H1 (cell line): ENCODE data around the gene SLAMF1. TPM values are rescaled to one million over a fixed set of nuclear protein-coding genes. Genes with fewer than 3 reads are reported as not detected.

Experiments
- CTCF ChIA-PET: fragments of 300-600 bp; sonication (Branson Sonifier 250); formaldehyde crosslinking; loops from one replicate; lab custom pipeline; 2021; ENCODE audit not compliant: partially characterized antibody; lab: Charles Lee
- POLR2A ChIA-PET: fragments of 300-600 bp; sonication (Branson Sonifier 250); formaldehyde crosslinking; loops from one replicate; lab custom pipeline; 2021; ENCODE audit warnings: inconsistent platforms; ENCODE audit not compliant: partially characterized antibody; lab: Charles Lee
- DNase-seq, 2 experiments: peaks; one replicate each; pipeline versions ENCODE4 v3.0.0 to v3.0.0-alpha.2; 2010 to 2022; ENCODE audit warnings: low spot score in 2 of 2, low read depth in 1 of 2, mixed read lengths in 1 of 2
- FAIRE-seq: peaks from 2 replicates; lab custom pipeline; 2011; peaks lifted over from hg19 to GRCh38; lab: Jason Lieb, UNC
- H2AFZ ChIP-seq: 2 replicates; pipeline ENCODE4 v1.8.1; 2012; ENCODE audit warnings: low read length, inconsistent platforms
- H2AK5ac ChIP-seq: 2 replicates; pipeline ENCODE4 v1.6.1; 2013; ENCODE audit warnings: low read depth, low read length
- H2BK120ac ChIP-seq: replicated peaks from 2 replicates; pipeline ENCODE3; 2013; ENCODE audit warnings: low read depth, low read length, inconsistent platforms
- H2BK12ac ChIP-seq: 2 replicates; pipeline ENCODE4 v1.6.1; 2013; ENCODE audit warnings: low read depth, low read length
- H2BK15ac ChIP-seq: 2 replicates; pipeline ENCODE4 v1.6.1; 2013; ENCODE audit warnings: low read length
- H2BK20ac ChIP-seq: 2 replicates; pipeline ENCODE4 v1.6.1; 2013; ENCODE audit warnings: low read length
- H2BK5ac ChIP-seq: 2 replicates; pipeline ENCODE4 v1.6.1; 2013; ENCODE audit warnings: low read depth, low read length
- H3K14ac ChIP-seq: 2 replicates; pipeline ENCODE4 v1.6.1; 2013; ENCODE audit warnings: inconsistent platforms; ENCODE audit not compliant: insufficient read length
- H3K18ac ChIP-seq: 2 replicates; pipeline ENCODE4 v1.6.1; 2013; ENCODE audit warnings: low read length; ENCODE audit errors: extremely low read depth
- H3K23ac ChIP-seq: 2 replicates; pipeline ENCODE4 v1.6.1; 2013; ENCODE audit warnings: inconsistent platforms; ENCODE audit not compliant: insufficient read length
- H3K23me2 ChIP-seq: 2 replicates; pipeline ENCODE4 v1.6.1; 2013; ENCODE audit warnings: low read depth, low read length
- H3K27ac ChIP-seq: 2 replicates; pipeline ENCODE4 v1.6.1; 2011; ENCODE audit warnings: low read depth, low read length, inconsistent platforms
- H3K27me3 ChIP-seq, 4 experiments: replicated peaks in 1 of 4; 1 replicate in 1 of 4; 2 replicates in 3 of 4; pipeline versions ENCODE4 v1.6.1 to v1.8.1; 2011 to 2013; ENCODE audit warnings: low read length in 3 of 4, mild to moderate bottlenecking in 3 of 4, inconsistent platforms in 2 of 4, mixed read lengths in 2 of 4, moderate library complexity in 1 of 4; ENCODE audit not compliant: control insufficient read depth in 3 of 4, insufficient read depth in 3 of 4; ENCODE audit errors: extremely low read depth in 1 of 4
- H3K36me3 ChIP-seq, 4 experiments: 2 replicates each; pipeline versions ENCODE4 v1.6.1 to v1.8.1; 2011 to 2013; ENCODE audit warnings: mild to moderate bottlenecking in 4 of 4, low read length in 3 of 4, moderate library complexity in 2 of 4, control low read depth in 1 of 4, inconsistent platforms in 1 of 4; ENCODE audit not compliant: insufficient read depth in 4 of 4, control insufficient read depth in 2 of 4
- H3K4ac ChIP-seq: replicated peaks from 2 replicates; pipeline ENCODE3; 2013; ENCODE audit warnings: low read length, low read depth, mixed read lengths, inconsistent platforms; ENCODE audit not compliant: insufficient read length
- H3K4me1 ChIP-seq, 4 experiments: replicated peaks in 1 of 4; 1 replicate in 1 of 4; 2 replicates in 3 of 4; pipeline versions ENCODE4 v1.6.1 to v1.8.1; 2011 to 2013; ENCODE audit warnings: low read length in 3 of 4, inconsistent platforms in 2 of 4, mixed read lengths in 1 of 4; ENCODE audit not compliant: insufficient read depth in 4 of 4, control insufficient read depth in 3 of 4
- H3K4me2 ChIP-seq, 2 experiments: 2 replicates each; pipeline versions ENCODE4 v1.6.1 to v1.8.1; 2011 to 2013; ENCODE audit warnings: low read depth in 2 of 2, low read length in 2 of 2, control low read depth in 1 of 2, inconsistent platforms in 1 of 2, mild to moderate bottlenecking in 1 of 2; ENCODE audit not compliant: insufficient read depth in 1 of 2
- H3K4me3 ChIP-seq, 4 experiments: fragments of 200-600, 300-600 bp in 1 of 4; sonication (generic), shearing (Covaris generic), sonication (Bioruptor Twin) in 1 of 4; 2 replicates each; pipeline versions ENCODE4 v1.5.1 to v1.8.1; 2011 to 2016; ENCODE audit warnings: low read length in 4 of 4, low read depth in 3 of 4, control low read depth in 2 of 4, inconsistent platforms in 2 of 4, mild to moderate bottlenecking in 2 of 4, mixed read lengths in 1 of 4, moderate library complexity in 1 of 4; ENCODE audit not compliant: insufficient read depth in 2 of 4; ENCODE audit errors: extremely low read depth in 1 of 4
- H3K56ac ChIP-seq: replicated peaks from 2 replicates; pipeline ENCODE3; 2013; ENCODE audit warnings: low read depth, mild to moderate bottlenecking, mixed read lengths, low read length, inconsistent platforms; ENCODE audit not compliant: insufficient read length
- H3K79me1 ChIP-seq: 2 replicates; pipeline ENCODE4 v1.6.1; 2013; ENCODE audit warnings: low read depth, low read length, control low read depth
- H3K79me2 ChIP-seq, 2 experiments: 2 replicates each; pipeline versions ENCODE4 v1.6.1 to v1.8.1; 2012 to 2013; ENCODE audit warnings: low read length in 2 of 2, mild to moderate bottlenecking in 2 of 2, inconsistent platforms in 1 of 2; ENCODE audit not compliant: insufficient read depth in 2 of 2, control insufficient read depth in 1 of 2
- H3K9ac ChIP-seq, 4 experiments: replicated peaks in 1 of 4; 1 replicate in 1 of 4; 2 replicates in 3 of 4; pipeline versions ENCODE4 v1.6.1 to v1.8.1; 2011 to 2013; ENCODE audit warnings: low read depth in 3 of 4, low read length in 3 of 4, control low read depth in 2 of 4, mild to moderate bottlenecking in 2 of 4, moderate library complexity in 2 of 4, inconsistent platforms in 1 of 4; ENCODE audit errors: extremely low read depth in 1 of 4
- H3K9me3 ChIP-seq, 2 experiments: 2 replicates each; pipeline versions ENCODE4 v1.6.1 to v1.8.1; 2012 to 2013; ENCODE audit warnings: mild to moderate bottlenecking in 2 of 2, moderate library complexity in 2 of 2, control low read depth in 1 of 2, inconsistent platforms in 1 of 2, low read depth in 1 of 2, low read length in 1 of 2, mixed read lengths in 1 of 2; ENCODE audit not compliant: insufficient read depth in 2 of 2
- H4K20me1 ChIP-seq, 2 experiments: replicated peaks in 1 of 2; 2 replicates each; pipeline versions ENCODE3 to v1.8.1; 2011 to 2013; ENCODE audit warnings: inconsistent platforms in 2 of 2, low read length in 2 of 2, mild to moderate bottlenecking in 1 of 2; ENCODE audit not compliant: insufficient read depth in 2 of 2, control insufficient read depth in 1 of 2
- H4K5ac ChIP-seq: 2 replicates; pipeline ENCODE4 v1.6.1; 2013; ENCODE audit warnings: low read length, low read depth, mixed read lengths, inconsistent platforms; ENCODE audit not compliant: insufficient read length
- H4K8ac ChIP-seq: 2 replicates; pipeline ENCODE4 v1.8.0; 2013; ENCODE audit warnings: mild to moderate bottlenecking, moderate library complexity, low read length, inconsistent platforms; ENCODE audit not compliant: insufficient read depth; ENCODE audit errors: extremely low read depth
- H4K91ac ChIP-seq: replicated peaks from 2 replicates; pipeline ENCODE3; 2013; ENCODE audit warnings: low read length, mixed read lengths, inconsistent platforms; ENCODE audit not compliant: insufficient read length
- BCL11A ChIP-seq, 2 experiments: IDR thresholded peaks; one replicate each; pipeline ENCODE4 v1.6.1; 2011; ENCODE audit warnings: low read depth in 2 of 2, low read length in 2 of 2, mild to moderate bottlenecking in 2 of 2
- SIX5 ChIP-seq: IDR thresholded peaks from 2 replicates; pipeline ENCODE4 v1.6.1; 2011; ENCODE audit warnings: mild to moderate bottlenecking, low read depth, low read length
- WGBS, 2 experiments: shearing (Covaris generic) in 1 of 2; methylation state at CpG; one replicate each; pipeline versions ENCODE4 v1.1.6 to v1.1.7; 2013 to 2015; ENCODE audit warnings: low lambda C conversion rate in 2 of 2, mixed read lengths in 2 of 2, inconsistent platforms in 1 of 2, low coverage in 1 of 2, missing lambda C conversion rate in 1 of 2; ENCODE audit not compliant: insufficient replicate concordance in 2 of 2, insufficient coverage in 1 of 2, insufficient read length in 1 of 2; ENCODE audit errors: extremely low coverage in 1 of 2, missing lambda C conversion rate in 1 of 2; 5-methylcytosine and 5-hydroxymethylcytosine counted together
- polyA plus RNA-seq, 7 experiments: library from polyadenylated mRNA; depleted of rRNA in 3 of 7; stranded (reverse) in 5 of 7; unstranded in 2 of 7; fragments of >200 nt in 5 of 7; fragments of 200-250 nt in 2 of 7; gene quantifications; 1 replicate in 5 of 7; 2 replicates in 1 of 7; 4 replicates in 1 of 7; pipeline versions ENCODE4 v1.2.1 to v1.2.3, GENCODE V29; 2011 to 2013; ENCODE audit warnings: missing spikeins in 2 of 7, mixed read lengths in 2 of 7
- total RNA-seq: library from RNA; stranded (reverse); fragmentation: NEBNext Ultra II Directional; extraction: Animal tissue kit (Norgen Biotek cat#: 25700); gene quantifications from 2 replicates; pipeline ENCODE4 v1.2.1, GENCODE V29; 2021

Gene SLAMF1
- total and polyA plus RNA-seq, 2 of the 8 experiments (the other 6 are each of a cell fraction or from before 2014, with no cell fraction given) = not detected

- POLR2A ChIA-PET = no interaction called here
- Histone ChIP-seq H3K4me1 (no peaks in the 10 kb centered on the region), H2BK12ac (no peak overlapping the region)
Measured at GRCh38 chr1:160567341-160567740, 79.5 kb downstream of the SLAMF1 start.

More at GRCh38 chr1:160567341-160567740, 79.5 kb downstream of the SLAMF1 start:
- no peaks in the 10 kb centered on the region for H3K23me2 ChIP-seq
- H3K4ac ChIP-seq = no peak overlapping the region
- H3K9ac ChIP-seq = no peak overlapping the region
- no peaks in the 10 kb centered on the region for H3K79me1 ChIP-seq
- H3K36me3 ChIP-seq = no peaks in the 10 kb centered on the region
- TF ChIP-seq BCL11A (IDR thresholded peaks at IDR 0.05; ENCODE audit: low read depth in 2 of 2, low read length in 2 of 2) (no peak), SIX5 (no peak)
- H4K5ac ChIP-seq = no peak overlapping the region
- H4K91ac ChIP-seq = no peak overlapping the region
- H2BK15ac ChIP-seq = no peak overlapping the region
- H2BK5ac ChIP-seq = no peak overlapping the region
- H4K20me1 ChIP-seq = no peaks in the 10 kb centered on the region
- no peak overlapping the region for H2AK5ac ChIP-seq
- no peak overlapping the region for H3K4me3 ChIP-seq
- DNase-seq (no peak), FAIRE-seq (no peak)
- no peaks in the 10 kb centered on the region for H3K27me3 ChIP-seq
- H3K23ac ChIP-seq = no peak overlapping the region
- H3K4me2 ChIP-seq = no peak overlapping the region
- CTCF ChIA-PET = no interaction called here
- WGBS, 2 experiments = 88% methylated on average over 5 of the region's 5 CpGs; no CpG with 5 or more reads in 1 of the 2 experiments
- H3K56ac ChIP-seq = no peak overlapping the region
- no peak overlapping the region for H2BK20ac ChIP-seq
- no peak overlapping the region for H3K18ac ChIP-seq
- H3K9me3 ChIP-seq = no peaks in the 10 kb centered on the region; a peak in 2 of 4 replicates
- no peak overlapping the region for H3K14ac ChIP-seq
- H3K27ac ChIP-seq = no peak overlapping the region
- H4K8ac ChIP-seq = no peak overlapping the region
- no peaks in the 10 kb centered on the region for H3K79me2 ChIP-seq
- H2AFZ ChIP-seq = 0 out of 2 replicates have a peak overlapping the region, but pooled peaks have one; percentile 55
- no peak overlapping the region for H2BK120ac ChIP-seq
